Endothelial cell of umbilical vein (primary cell): ENCODE measurements around the gene UGT2A1. TPM values are rescaled to one million over a fixed set of nuclear protein-coding genes. Genes with fewer than 3 reads are reported as not detected.

Experiments
- BruUV-seq: library from RNA; stranded (reverse); fragments of 400-500 nt; replicated peaks from 2 replicates; lab custom pipeline; 2021; lab: Mats Ljungman, UMichigan
- CTCF ChIA-PET: fragments of 300-600, 350-600 bp; sonication (Branson Sonifier 250); formaldehyde crosslinking; loops from one replicate; lab custom pipeline; 2021; ENCODE audit warnings: antibody characterized with exemption, inconsistent platforms; lab: Charles Lee
- POLR2A ChIA-PET: fragments of 300-600, 350-600 bp; sonication (Branson Sonifier 250); formaldehyde crosslinking; loops from one replicate; lab custom pipeline; 2021; ENCODE audit warnings: antibody characterized with exemption, inconsistent platforms; lab: Charles Lee
- DNase-seq: peaks from one replicate; pipeline ENCODE4 v3.0.0-alpha.2; 2011; ENCODE audit warnings: low read depth, low spot score
- FAIRE-seq: peaks from 2 replicates; lab custom pipeline; 2011; peaks lifted over from hg19 to GRCh38; lab: Jason Lieb, UNC
- H2AFZ ChIP-seq: 2 replicates; pipeline ENCODE4 v1.6.0; 2012; ENCODE audit warnings: low read depth, low read length, control low read depth, inconsistent platforms
- H3K27ac ChIP-seq: 2 replicates; pipeline ENCODE4 v1.5.1; 2011; ENCODE audit warnings: low read depth, mild to moderate bottlenecking, control low read depth, low read length, moderate library complexity; ENCODE audit not compliant: insufficient read depth
- H3K27me3 ChIP-seq, 2 experiments: 2 replicates each; pipeline versions ENCODE4 v1.6.0 to v1.6.1; 2011; ENCODE audit warnings: low read length in 2 of 2, mixed read lengths in 1 of 2; ENCODE audit not compliant: control insufficient read depth in 2 of 2, insufficient read depth in 2 of 2
- H3K36me3 ChIP-seq, 2 experiments: 2 replicates in 1 of 2; 3 replicates in 1 of 2; pipeline ENCODE4 v1.5.1; 2011; ENCODE audit warnings: low read length in 2 of 2, mild to moderate bottlenecking in 1 of 2, moderate library complexity in 1 of 2; ENCODE audit not compliant: control insufficient read depth in 2 of 2, insufficient read depth in 2 of 2; ENCODE audit errors: extremely low read depth in 1 of 2
- H3K4me1 ChIP-seq: 3 replicates; pipeline ENCODE4 v1.5.1; 2011; ENCODE audit warnings: mild to moderate bottlenecking, low read length; ENCODE audit not compliant: control insufficient read depth, insufficient read depth; ENCODE audit errors: extremely low read depth
- H3K4me2 ChIP-seq: 2 replicates; pipeline ENCODE4 v1.6.1; 2011; ENCODE audit warnings: low read length, control low read depth, mixed read lengths; ENCODE audit not compliant: insufficient read depth
- H3K4me3 ChIP-seq, 3 experiments: fragments of 200-600 bp in 1 of 3; sonication (generic), shearing (Covaris generic) in 1 of 3; replicated peaks in 1 of 3; 2 replicates each; pipeline ENCODE4 v1.5.1; 2011 to 2016; ENCODE audit warnings: control low read depth in 3 of 3, low read length in 3 of 3, mild to moderate bottlenecking in 2 of 3, inconsistent platforms in 1 of 3, low read depth in 1 of 3, moderate library complexity in 1 of 3; ENCODE audit not compliant: insufficient read depth in 1 of 3
- H3K79me2 ChIP-seq: 2 replicates; pipeline ENCODE4 v1.6.0; 2012; ENCODE audit warnings: low read length, inconsistent platforms; ENCODE audit not compliant: control insufficient read depth, insufficient read depth
- H3K9ac ChIP-seq: replicated peaks from 2 replicates; pipeline ENCODE3; 2011; ENCODE audit warnings: low read length, control low read depth; ENCODE audit not compliant: insufficient read depth; ENCODE audit errors: extremely low read depth
- H3K9me1 ChIP-seq: replicated peaks from 3 replicates; pipeline ENCODE4 v1.6.0; 2011; ENCODE audit warnings: mild to moderate bottlenecking, low read length; ENCODE audit not compliant: control insufficient read depth, insufficient read depth; ENCODE audit errors: extremely low read depth
- H3K9me3 ChIP-seq: replicated peaks from 2 replicates; pipeline ENCODE4 v1.5.1; 2012; ENCODE audit warnings: low read length, inconsistent platforms; ENCODE audit not compliant: control insufficient read depth, insufficient read depth
- H4K20me1 ChIP-seq: replicated peaks from 2 replicates; pipeline ENCODE3; 2011; ENCODE audit warnings: mild to moderate bottlenecking, low read length; ENCODE audit not compliant: control insufficient read depth, insufficient read depth; ENCODE audit errors: extremely low read depth
- EZH2 ChIP-seq: IDR thresholded peaks from 2 replicates; pipeline ENCODE4 v1.6.1; 2012; ENCODE audit warnings: borderline replicate concordance, low read depth, mild to moderate bottlenecking, moderate library complexity, low read length, inconsistent platforms; ENCODE audit not compliant: severe bottlenecking
- FOS ChIP-seq: IDR thresholded peaks from 2 replicates; pipeline ENCODE4 v1.6.1; 2011; ENCODE audit warnings: mild to moderate bottlenecking, low read length, moderate library complexity, borderline replicate concordance; ENCODE audit not compliant: insufficient read depth
- GATA2 ChIP-seq: IDR thresholded peaks from 2 replicates; pipeline ENCODE4 v1.7.0; 2011; ENCODE audit warnings: low read depth, mild to moderate bottlenecking, moderate library complexity, mixed read lengths, low read length; ENCODE audit not compliant: insufficient read length, insufficient read depth
- JUN ChIP-seq: IDR thresholded peaks from 2 replicates; pipeline ENCODE4 v1.6.1; 2011; ENCODE audit warnings: borderline replicate concordance, low read depth; ENCODE audit not compliant: insufficient read length, insufficient read depth
- MYC ChIP-seq: IDR thresholded peaks from one replicate; pipeline ENCODE4 v1.6.1; 2011; ENCODE audit warnings: mild to moderate bottlenecking, low read depth, low read length
- POLR2A ChIP-seq: IDR thresholded peaks from 2 replicates; pipeline ENCODE4 v1.6.1; 2012; ENCODE audit warnings: low read depth, mild to moderate bottlenecking, control low read depth, low read length
- POLR2AphosphoS5 ChIP-seq: IDR thresholded peaks from 2 replicates; pipeline ENCODE4 v1.6.1; 2012; ENCODE audit warnings: low read depth, mild to moderate bottlenecking, control low read depth, low read length, moderate library complexity; ENCODE audit not compliant: insufficient read depth
- dilution Hi-C: fragments of 300-500 bp; cut with MboI; formaldehyde crosslinking; loops from one replicate; pipeline ENCODE4 v1.15.0; 2019; ENCODE audit warnings: low sequenced_read_pairs; ENCODE audit not compliant: extremely low pct_ligation_motif_present
- intact Hi-C: fragments of 100-400 bp; cut with micrococcal nuclease; formaldehyde crosslinking; loops from one replicate; pipeline ENCODE4 v1.10.0; 2022
- polyA plus RNA-seq, 4 experiments: library from polyadenylated mRNA; depleted of rRNA in 3 of 4; stranded (reverse) in 3 of 4; unstranded in 1 of 4; fragments of >200 nt; gene quantifications; 2 replicates each; pipeline versions ENCODE4 v1.2.1 to v1.2.3, GENCODE V29; 2011 to 2012; ENCODE audit warnings: missing spikeins in 1 of 4
- total RNA-seq: library from RNA; stranded (reverse); gene quantifications from 2 replicates; pipeline ENCODE4 v1.2.3, GENCODE V29; 2021
- TF ChIP-seq, protein P1 (sequence below): IDR thresholded peaks from 2 replicates; pipeline ENCODE4 v1.6.1; 2011; ENCODE audit not compliant: insufficient read depth, insufficient read length
- TF ChIP-seq, protein P2 (sequence below), 2 donors: IDR thresholded peaks; 1 replicate in 1 of 2; 2 replicates in 1 of 2; pipeline ENCODE4 v1.5.1; 2011; ENCODE audit warnings: low read length in 2 of 2, mild to moderate bottlenecking in 2 of 2, moderate library complexity in 2 of 2, control low read depth in 1 of 2, inconsistent platforms in 1 of 2, low read depth in 1 of 2; ENCODE audit not compliant: insufficient read depth in 1 of 2; ENCODE audit errors: extremely low read depth in 1 of 2

UGT2A1 gene
- total and polyA plus RNA-seq, 2 donors (not counting 3 experiments of a cell fraction or from before 2014, with no cell fraction given) = 0.04 TPM; not detected in 1

GRCh38 chr4:69640289-69640688 lies 12.8 kb downstream of the UGT2A1 start:
- no peak overlapping the region for H3K4me2 ChIP-seq
- FAIRE-seq (no peak), DNase-seq (no peak)
- H3K4me3 ChIP-seq = no peak overlapping the region
- intact Hi-C loops (no loop called here), dilution Hi-C loops (no loop called here)
- H3K36me3 ChIP-seq = no peaks in the 10 kb centered on the region
- H3K9ac ChIP-seq = no peak overlapping the region
- BruUV-seq = no TSS peak
- H2AFZ ChIP-seq = no peak overlapping the region
- H4K20me1 ChIP-seq = no peaks in the 10 kb centered on the region
- no peaks in the 10 kb centered on the region for H3K79me2 ChIP-seq
- H3K9me1 ChIP-seq = no peaks in the 10 kb centered on the region
- H3K9me3 ChIP-seq = no peaks in the 10 kb centered on the region
- no peaks in the 10 kb centered on the region for H3K27me3 ChIP-seq
- POLR2A ChIA-PET = interaction anchor here (0.5 kb wide), 1 partner anchor 1186 kb away, joined by 4 read pairs; no protein-coding TSS in a partner anchor
- no peak overlapping the region for H3K27ac ChIP-seq
- no peaks in the 10 kb centered on the region for H3K4me1 ChIP-seq
- TF ChIP-seq GATA2 (no peak), JUN (no peak), POLR2AphosphoS5 (no peak), POLR2A (no peak), FOS (no peak), EZH2 (no peak), MYC (no peak)
- TF ChIP-seq, protein P1, sequence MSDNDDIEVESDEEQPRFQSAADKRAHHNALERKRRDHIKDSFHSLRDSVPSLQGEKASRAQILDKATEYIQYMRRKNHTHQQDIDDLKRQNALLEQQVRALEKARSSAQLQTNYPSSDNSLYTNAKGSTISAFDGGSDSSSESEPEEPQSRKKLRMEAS = no peak
- TF ChIP-seq, protein P2, sequence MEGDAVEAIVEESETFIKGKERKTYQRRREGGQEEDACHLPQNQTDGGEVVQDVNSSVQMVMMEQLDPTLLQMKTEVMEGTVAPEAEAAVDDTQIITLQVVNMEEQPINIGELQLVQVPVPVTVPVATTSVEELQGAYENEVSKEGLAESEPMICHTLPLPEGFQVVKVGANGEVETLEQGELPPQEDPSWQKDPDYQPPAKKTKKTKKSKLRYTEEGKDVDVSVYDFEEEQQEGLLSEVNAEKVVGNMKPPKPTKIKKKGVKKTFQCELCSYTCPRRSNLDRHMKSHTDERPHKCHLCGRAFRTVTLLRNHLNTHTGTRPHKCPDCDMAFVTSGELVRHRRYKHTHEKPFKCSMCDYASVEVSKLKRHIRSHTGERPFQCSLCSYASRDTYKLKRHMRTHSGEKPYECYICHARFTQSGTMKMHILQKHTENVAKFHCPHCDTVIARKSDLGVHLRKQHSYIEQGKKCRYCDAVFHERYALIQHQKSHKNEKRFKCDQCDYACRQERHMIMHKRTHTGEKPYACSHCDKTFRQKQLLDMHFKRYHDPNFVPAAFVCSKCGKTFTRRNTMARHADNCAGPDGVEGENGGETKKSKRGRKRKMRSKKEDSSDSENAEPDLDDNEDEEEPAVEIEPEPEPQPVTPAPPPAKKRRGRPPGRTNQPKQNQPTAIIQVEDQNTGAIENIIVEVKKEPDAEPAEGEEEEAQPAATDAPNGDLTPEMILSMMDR (IDR thresholded peaks at IDR 0.05; ENCODE audit: extremely low read depth in 1 of 2, insufficient read depth in 1 of 2, low read depth in 1 of 2, low read length in 2 of 2) = no peak
- CTCF ChIA-PET = no interaction called here
